C4-2B (cell line): ENCODE results near the gene SLC25A42.
"Not testable (repeated sequence)": the region's sequence is repeated elsewhere in the genome, so short reads cannot be mapped to it uniquely, and the experiment has no call there.

Experiments used
- H3K27ac ChIP-seq: fragments of 450-650 bp; 2 replicates; pipeline ENCODE4 v1.5.1; 2017
- ZFX ChIP-seq: fragments of 450-650 bp; IDR thresholded peaks from 2 replicates; pipeline ENCODE4 v1.6.1; 2017
- TF ChIP-seq, protein P1 (sequence below): fragments of 450-650 bp; conservative IDR thresholded peaks from 2 replicates; pipeline ENCODE4 v1.5.1; 2017; ENCODE audit warnings: mild to moderate bottlenecking

The SLC25A42 gene, protein sequence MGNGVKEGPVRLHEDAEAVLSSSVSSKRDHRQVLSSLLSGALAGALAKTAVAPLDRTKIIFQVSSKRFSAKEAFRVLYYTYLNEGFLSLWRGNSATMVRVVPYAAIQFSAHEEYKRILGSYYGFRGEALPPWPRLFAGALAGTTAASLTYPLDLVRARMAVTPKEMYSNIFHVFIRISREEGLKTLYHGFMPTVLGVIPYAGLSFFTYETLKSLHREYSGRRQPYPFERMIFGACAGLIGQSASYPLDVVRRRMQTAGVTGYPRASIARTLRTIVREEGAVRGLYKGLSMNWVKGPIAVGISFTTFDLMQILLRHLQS

DNA sequence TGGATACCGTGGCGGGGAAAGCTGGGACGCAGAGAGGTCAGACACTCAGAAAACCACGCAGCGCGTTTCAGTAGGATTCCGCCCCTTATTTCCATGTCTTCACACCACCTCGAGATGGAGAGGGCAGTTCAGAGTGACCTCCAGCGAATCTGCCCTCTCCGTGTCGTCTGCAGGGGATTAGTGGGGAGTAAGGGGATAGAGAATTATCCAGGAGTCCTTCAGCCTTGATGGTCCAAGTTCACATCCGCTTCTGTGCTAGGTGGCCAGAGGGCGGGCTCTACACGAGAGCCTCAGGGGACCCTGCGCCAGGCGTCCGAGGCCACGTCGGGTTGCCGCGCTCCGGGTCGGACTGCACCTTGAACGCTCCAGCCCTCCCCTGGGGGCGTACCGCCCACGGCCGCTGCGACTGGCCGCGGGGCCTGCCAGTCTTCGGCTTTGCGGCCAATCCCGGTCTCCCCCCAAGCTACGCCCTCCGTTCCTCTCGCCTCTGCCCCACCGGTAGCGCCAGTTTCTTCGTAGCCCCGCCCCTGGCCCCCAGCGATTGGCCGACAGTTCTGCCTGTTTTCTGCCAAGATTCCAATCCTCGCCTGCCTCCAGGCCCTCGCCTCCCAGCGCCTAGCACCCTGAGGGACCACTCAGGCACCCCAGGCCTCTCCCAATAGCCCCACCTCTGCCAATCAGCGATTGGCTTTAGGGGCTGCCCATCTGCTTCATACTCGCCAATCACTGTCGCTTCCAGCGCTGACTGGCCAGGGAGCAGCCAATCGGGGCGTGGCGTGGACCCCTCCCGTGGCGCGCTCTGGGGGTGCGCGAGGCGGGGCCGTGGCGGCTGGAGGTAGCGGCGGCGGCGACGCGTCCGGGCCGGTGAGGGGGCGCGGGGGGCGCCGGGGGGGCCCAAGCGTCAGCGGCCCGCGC is at the start of gene SLC25A42:
TSS of gene SLC25A42 (plus strand) at position 812 of the 915 bp plus-strand sequence. CDS start 32,131 bp downstream, outside the sequence.
- H3K27ac ChIP-seq: peak within 1 kb of the TSS; percentile 71
- TF ChIP-seq, protein P1, sequence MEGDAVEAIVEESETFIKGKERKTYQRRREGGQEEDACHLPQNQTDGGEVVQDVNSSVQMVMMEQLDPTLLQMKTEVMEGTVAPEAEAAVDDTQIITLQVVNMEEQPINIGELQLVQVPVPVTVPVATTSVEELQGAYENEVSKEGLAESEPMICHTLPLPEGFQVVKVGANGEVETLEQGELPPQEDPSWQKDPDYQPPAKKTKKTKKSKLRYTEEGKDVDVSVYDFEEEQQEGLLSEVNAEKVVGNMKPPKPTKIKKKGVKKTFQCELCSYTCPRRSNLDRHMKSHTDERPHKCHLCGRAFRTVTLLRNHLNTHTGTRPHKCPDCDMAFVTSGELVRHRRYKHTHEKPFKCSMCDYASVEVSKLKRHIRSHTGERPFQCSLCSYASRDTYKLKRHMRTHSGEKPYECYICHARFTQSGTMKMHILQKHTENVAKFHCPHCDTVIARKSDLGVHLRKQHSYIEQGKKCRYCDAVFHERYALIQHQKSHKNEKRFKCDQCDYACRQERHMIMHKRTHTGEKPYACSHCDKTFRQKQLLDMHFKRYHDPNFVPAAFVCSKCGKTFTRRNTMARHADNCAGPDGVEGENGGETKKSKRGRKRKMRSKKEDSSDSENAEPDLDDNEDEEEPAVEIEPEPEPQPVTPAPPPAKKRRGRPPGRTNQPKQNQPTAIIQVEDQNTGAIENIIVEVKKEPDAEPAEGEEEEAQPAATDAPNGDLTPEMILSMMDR: no peak
- TF ChIP-seq ZFX: no peak

DNA sequence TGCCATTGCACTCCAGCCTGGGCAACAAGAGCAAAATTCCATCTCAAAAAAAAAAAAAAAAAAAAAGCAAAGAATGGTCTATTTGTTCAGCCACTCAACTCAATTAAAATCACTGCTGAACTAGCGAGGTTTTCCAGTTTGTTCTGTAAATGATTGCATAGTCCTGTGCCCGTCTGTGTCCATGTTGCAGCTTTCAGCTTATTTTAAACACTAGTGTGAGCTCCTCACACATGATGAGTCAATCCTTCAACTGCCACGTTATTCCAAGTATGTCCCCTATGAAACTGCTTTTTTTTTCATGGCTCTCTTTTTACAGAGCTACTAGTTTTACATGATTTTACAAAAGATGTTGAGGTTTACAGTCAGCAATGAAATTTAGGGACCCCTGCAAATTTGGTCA is 42.7 kb upstream of the SLC25A42 start:
- no peak for TF ChIP-seq ZFX
- TF ChIP-seq, protein P1: no peak

DNA sequence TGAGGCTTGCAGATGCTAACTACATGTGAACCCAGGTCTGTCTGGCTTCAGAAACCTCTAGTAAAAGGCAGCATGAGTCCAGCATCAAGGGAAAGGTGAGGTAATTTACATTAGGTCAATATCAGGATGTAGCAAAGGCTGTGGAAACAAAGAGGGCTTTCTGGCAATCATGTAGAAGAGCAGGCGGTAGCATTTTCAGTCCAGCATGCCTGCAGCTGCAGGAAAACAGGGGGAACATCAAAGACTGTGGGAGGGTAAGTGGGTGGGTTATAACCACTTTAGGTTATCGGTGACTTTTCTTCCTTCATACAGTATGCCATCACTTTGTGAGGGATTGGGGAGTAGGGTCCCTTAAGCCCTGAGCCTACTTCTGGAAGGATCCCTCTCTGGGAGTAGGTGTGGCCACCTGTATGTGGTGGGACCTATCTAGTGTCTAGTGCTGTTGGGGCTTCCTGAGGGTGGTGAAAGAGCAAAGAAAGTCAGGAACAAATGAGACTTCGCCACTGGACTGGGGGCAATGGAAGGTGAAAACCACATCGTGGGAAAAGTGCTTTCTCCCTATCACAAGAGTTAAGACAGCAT is 41.3 kb upstream of the SLC25A42 start:
- TF ChIP-seq ZFX: no peak
- TF ChIP-seq, protein P1: no peak
- H3K27ac ChIP-seq: no peak overlapping the region

More for the DNA sequence above, 42.7 kb upstream of the SLC25A42 start:
- H3K27ac ChIP-seq: no peak overlapping the region

DNA sequence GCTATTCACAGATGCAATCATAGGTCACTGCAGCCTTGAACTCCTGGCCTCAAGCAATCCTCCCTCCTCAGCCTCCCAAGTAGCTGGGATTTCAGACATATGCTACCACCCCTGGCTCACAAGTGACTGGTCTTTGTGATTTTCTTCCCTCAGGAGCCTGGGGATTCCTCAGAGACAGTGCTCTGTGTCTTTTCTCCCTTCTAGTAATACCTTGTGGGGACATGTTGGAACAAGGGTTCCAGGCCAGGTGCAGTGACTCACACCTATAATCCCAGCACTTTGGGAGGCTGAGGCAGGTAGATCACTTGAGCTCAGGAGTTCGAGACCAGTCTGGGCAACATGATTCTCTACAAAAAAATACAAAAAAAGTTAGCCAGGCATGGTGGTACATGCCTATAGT is 40.4 kb upstream of the SLC25A42 start:
- H3K27ac ChIP-seq: not testable (repeated sequence)

DNA sequence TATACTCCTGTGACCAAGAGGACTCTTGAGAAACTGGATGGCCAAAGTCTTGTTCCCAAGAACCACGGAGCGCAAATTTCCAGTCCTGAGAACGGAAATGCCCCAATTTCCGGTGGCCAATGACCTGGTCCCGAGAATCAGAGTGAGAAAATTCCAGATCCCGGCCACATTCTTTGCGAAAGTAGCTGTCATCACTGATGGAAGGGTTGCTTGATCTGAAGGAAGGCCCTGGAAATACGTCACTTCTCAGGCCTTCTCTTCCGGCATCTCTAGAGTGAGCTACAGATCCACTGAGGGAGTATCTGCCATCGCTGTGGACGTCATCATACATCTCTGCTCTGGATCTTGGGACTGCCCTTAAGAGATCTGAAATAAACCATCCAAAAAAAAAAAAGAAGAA is 37.9 kb upstream of the SLC25A42 start:
- peak overlapping the region; percentile 41 for H3K27ac ChIP-seq
- TF ChIP-seq ZFX: no peak
- TF ChIP-seq, protein P1: no peak

DNA sequence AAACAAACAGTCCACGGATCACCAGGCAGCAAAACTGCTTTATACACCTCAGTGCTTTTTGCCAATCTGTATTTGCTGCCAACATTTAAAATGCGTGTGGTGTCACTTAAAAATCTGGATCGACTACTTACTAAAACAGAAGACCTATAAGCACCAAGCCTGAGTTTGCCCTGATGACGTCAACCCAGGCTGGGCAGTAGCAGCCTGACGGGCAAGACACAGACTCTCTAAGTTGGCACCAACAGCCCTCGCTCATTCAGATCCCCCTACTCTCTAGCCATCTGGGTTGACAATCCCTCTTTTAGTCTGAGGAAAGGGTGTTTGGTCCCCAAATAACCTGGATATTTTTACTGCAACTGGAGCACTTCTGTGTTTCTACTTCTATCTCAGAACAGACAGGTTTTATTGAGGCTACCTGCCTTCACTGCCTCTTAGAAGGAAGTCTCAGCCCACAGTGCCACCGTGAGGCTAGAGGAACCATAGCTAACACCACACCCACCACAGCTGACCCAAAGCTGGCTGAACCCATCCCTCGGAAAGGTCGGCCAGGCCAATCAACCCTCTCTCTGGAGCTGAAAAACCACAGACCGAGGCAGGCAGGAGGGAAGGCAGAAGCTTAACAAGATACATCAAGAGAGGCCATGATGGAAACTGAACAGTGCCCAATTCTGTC is 37.4 kb upstream of the SLC25A42 start:
- TF ChIP-seq, protein P1: peak; percentile 71
- no peak for TF ChIP-seq ZFX

DNA sequence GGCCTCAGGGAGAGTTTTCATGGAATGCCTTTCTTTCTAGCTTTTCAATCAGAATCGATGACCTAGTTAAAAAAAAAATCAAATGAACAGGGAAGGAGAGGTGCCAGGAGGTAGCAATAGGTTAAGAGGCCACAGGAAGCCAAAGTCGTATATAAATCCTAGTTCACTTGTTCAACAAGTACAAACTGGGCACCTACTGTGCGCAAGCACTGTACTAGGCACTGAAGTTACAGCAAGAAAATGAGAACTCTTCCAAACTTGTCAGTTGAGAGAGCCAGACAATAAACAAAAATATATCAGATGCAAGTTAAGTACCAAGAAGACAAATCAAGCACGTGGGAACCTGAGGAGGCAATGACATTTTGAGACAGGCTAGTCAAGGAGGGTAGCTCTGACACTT is 36.6 kb upstream of the SLC25A42 start:
- H3K27ac ChIP-seq: peak overlapping the region; percentile 41; the same call in 1 of the 2 replicates
- TF ChIP-seq, protein P1: no peak
- TF ChIP-seq ZFX: no peak

More for the DNA sequence above, 37.4 kb upstream of the SLC25A42 start:
- H3K27ac ChIP-seq: peak overlapping the region; percentile 41
